Small intestine (tissue), 16 donors: ENCODE measurements around the gene SKA3. TPM values are rescaled to one million over a fixed set of nuclear protein-coding genes. Genes with fewer than 3 reads are reported as not detected.
"Not testable (repeated sequence)": the region's sequence is repeated elsewhere in the genome, so short reads cannot be mapped to it uniquely, and the experiment has no call there.

Experiments used
- DNase-seq, 2 donors: peaks; one replicate each; pipeline versions ENCODE4 v3.0.0 to v3.0.0-alpha.2; 2013
- FAIRE-seq: peaks from 2 replicates; lab custom pipeline; 2012; peaks lifted over from hg19 to GRCh38; lab: Jason Lieb, UNC
- H3K27ac ChIP-seq, 3 donors: one replicate each; pipeline ENCODE4 v1.5.1; 2013; ENCODE audit warnings: low read length in 2 of 3, mild to moderate bottlenecking in 2 of 3, control low read depth in 1 of 3, inconsistent platforms in 1 of 3, low read depth in 1 of 3, moderate library complexity in 1 of 3
- H3K27me3 ChIP-seq, 3 donors: one replicate each; pipeline ENCODE4 v1.6.1; 2013; ENCODE audit warnings: low read length in 3 of 3, inconsistent platforms in 1 of 3; ENCODE audit not compliant: control insufficient read depth in 3 of 3, insufficient read depth in 3 of 3
- H3K36me3 ChIP-seq, 3 donors: one replicate each; pipeline ENCODE4 v1.6.1; 2013; ENCODE audit warnings: low read length in 3 of 3, inconsistent platforms in 1 of 3, low read depth in 1 of 3, mild to moderate bottlenecking in 1 of 3, moderate library complexity in 1 of 3; ENCODE audit not compliant: control insufficient read depth in 3 of 3, insufficient read depth in 2 of 3
- H3K4me1 ChIP-seq, 3 donors: one replicate each; pipeline ENCODE4 v1.6.1; 2013; ENCODE audit warnings: low read length in 2 of 3, inconsistent platforms in 1 of 3, low read depth in 1 of 3, mild to moderate bottlenecking in 1 of 3, moderate library complexity in 1 of 3; ENCODE audit not compliant: control insufficient read depth in 3 of 3, insufficient read depth in 2 of 3
- H3K4me3 ChIP-seq, 3 donors: one replicate each; pipeline ENCODE4 v1.5.1; 2013; ENCODE audit warnings: low read length in 3 of 3, control low read depth in 1 of 3, inconsistent platforms in 1 of 3, low read depth in 1 of 3, mild to moderate bottlenecking in 1 of 3, moderate library complexity in 1 of 3
- H3K9me3 ChIP-seq, 2 donors: one replicate each; pipeline ENCODE4 v1.6.1; 2013; ENCODE audit warnings: low read depth in 1 of 2, low read length in 1 of 2; ENCODE audit not compliant: control insufficient read depth in 2 of 2, insufficient read depth in 1 of 2
- WGBS, 3 donors: extraction: QIAGEN DNeasy Blood & Tissue Kit; methylation state at CpG; one replicate each; pipeline ENCODE4 v1.1.7; 2013; 5-methylcytosine and 5-hydroxymethylcytosine counted together
- long read RNA-seq, 10 donors: transcript quantifications; one replicate each; lab custom pipeline, GENCODE V29; 2026
- polyA plus RNA-seq, 4 donors: library from polyadenylated mRNA; stranded (reverse) in 3 of 4; unstranded in 1 of 4; fragments of 200-250 nt in 3 of 4; fragments of 120-200 nt in 1 of 4; gene quantifications; one replicate each; pipeline versions ENCODE4 v1.2.1 to v1.2.3, GENCODE V29; 2013
- donor health status: healthy with polysubstance abuse.
- donor health status: control.
- donor health status: control.
- donor health status: Bipolar disorder and iron deficiency.
- donor health status: healthy.

SKA3 gene
- 1 to 10 TPM in 2 of 4 donors, under 1 TPM in 1, not detected in 1; 0.89 to 9.0 (median 6.7) TPM for polyA plus RNA-seq
- long read RNA-seq, donor 1, partial matches to known transcripts, result 0 of 2 reads
- long read RNA-seq, donor 1, other reads (novel, unspliced or antisense), result 0 of 2 reads
- long read RNA-seq, donor 2, result 0 reads
- long read RNA-seq, donor 3, partial matches to known transcripts, result 0 of 2 reads
- long read RNA-seq, donor 3, other reads (novel, unspliced or antisense), result 0 of 2 reads
- long read RNA-seq, donor 4, result 0 reads
- long read RNA-seq, donor 5, result 0 reads
- long read RNA-seq, donor 6, result 0 reads
- long read RNA-seq, donor 7, result 0 reads
- long read RNA-seq, donor 8, result 0 reads
- long read RNA-seq, donor 9, partial matches to known transcripts, result 0 of 1 reads
- long read RNA-seq, donor 9, other reads (novel, unspliced or antisense), result 0 of 1 reads
- long read RNA-seq, donor 10, result 0 reads

DNA sequence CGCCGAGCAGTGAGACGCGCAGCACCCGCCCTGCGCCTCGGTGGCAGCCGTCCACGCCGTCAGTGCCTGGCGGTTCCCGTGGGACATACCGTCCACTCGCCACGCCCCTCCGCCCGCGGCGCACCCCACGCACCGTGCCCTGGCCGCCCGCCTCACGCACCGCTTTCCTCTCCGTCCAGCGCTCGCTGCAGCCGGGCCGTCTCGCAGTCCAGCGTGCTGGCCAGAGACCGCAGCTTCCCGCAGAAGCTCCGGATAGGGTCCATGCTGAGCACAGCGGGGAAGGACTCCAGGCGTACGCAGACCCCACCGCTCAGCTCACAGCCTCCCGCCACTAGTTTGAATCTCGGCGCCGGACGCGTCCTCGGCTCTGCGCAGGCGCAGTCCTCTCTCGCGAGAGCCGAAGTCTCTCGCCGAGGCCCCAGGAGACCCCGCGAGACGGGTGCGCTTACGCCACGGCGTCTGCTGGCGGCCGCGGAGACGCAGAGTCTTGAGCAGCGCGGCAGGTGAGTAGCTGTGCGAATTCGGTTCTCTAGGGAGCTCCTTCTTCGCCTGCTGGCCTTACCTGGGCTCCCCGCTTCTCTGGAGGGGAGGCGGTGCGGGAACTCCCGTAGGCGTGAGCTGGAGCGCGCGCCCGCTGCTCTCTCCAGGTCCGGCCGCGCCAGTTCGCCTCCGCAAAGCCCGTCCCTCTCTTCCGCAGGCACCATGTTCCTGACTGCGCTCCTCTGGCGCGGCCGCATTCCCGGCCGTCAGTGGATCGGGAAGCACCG lies at the start of gene SKA3, which contains the start of gene MRPL57:
TSS of gene SKA3 (minus strand) at position 338 of the 767 bp plus-strand sequence. CDS start at position 263, 75 bp downstream.
TSS of gene MRPL57 (plus strand) at position 444 of the 767 bp plus-strand sequence. CDS start at position 703, 259 bp downstream.
- Histone ChIP-seq H3K4me3 (peak within 1 kb of the TSS; percentile 74 to 94 (median 83)), H3K27me3 (no peaks in the 10 kb centered on the region), H3K27ac (peak within 1 kb of the TSS; percentile 95 to 99 (median 96)), H3K4me1 (peaks cover 0 to 8% (median 3%) of the 10 kb centered on the region in 3 donors), H3K36me3 (peaks cover 0 to 5% (median 0%) of the 10 kb centered on the region in 3 donors), H3K9me3 (no peaks in the 10 kb centered on the region)
- FAIRE-seq, result no peak
- WGBS, 3 donors, result 0% methylated on average over 72 to 93 of the region's 93 CpGs
- DNase-seq, result peak; percentile 93 to 97

DNA sequence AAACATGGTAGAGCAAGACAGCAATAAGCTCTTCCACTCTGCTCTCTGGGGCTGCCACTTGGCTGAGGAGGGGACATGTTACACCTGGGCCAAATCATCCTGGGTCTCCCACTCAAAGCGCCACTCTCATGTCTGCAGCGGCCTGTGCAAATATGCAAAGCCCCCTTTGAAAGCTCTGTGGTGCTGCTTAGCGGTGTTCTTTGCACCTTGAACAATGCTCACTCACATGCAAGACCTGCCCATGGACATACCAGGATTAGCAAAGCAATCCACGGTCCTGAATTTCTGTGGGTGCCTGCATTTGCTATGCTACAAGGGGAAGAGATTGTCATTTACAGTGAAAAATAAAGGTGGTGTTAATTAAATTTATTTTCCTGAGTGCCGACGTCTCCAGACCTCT lies 48.7 kb upstream of the SKA3 start:
- Histone ChIP-seq H3K36me3 (no peaks in the 10 kb centered on the region), H3K27ac (no peak overlapping the region), H3K27me3 (no peaks in the 10 kb centered on the region), H3K4me1 (no peaks in the 10 kb centered on the region), H3K4me3 (no peak overlapping the region), H3K9me3 (peaks cover 0 to 3% of the 10 kb centered on the region in 2 donors)
- WGBS, 3 donors, result 75 to 83% (median 82%) methylated on average over 6 of the region's 6 CpGs
- DNase-seq, result no peak
- no peak for FAIRE-seq

DNA sequence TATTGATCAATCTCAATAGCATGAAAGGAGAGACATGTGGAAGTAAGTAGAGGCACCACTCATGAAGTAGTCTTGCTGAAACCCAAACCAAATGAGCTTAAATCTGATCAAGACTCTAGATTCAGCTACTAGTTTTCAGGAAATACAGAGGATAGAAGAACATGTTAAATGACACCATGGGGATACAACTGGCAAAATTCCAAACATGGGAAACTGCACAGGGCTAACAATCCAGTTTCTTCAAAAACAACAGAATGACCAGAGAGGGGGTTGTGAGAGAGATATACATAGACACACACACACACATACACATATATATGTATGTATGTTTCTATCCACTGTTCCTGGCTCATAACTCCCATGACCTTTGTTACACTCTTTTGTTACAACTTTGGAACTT lies 44.9 kb upstream of the SKA3 start:
- no peak for FAIRE-seq
- H3K27ac ChIP-seq, result no peak overlapping the region
- H3K9me3 ChIP-seq, result peaks cover 0 to 3% of the 10 kb centered on the region in 2 donors
- no peaks in the 10 kb centered on the region for H3K4me1 ChIP-seq
- no peak overlapping the region for H3K4me3 ChIP-seq
- H3K27me3 ChIP-seq, result no peaks in the 10 kb centered on the region
- H3K36me3 ChIP-seq, result no peaks in the 10 kb centered on the region
- no peak for DNase-seq

DNA sequence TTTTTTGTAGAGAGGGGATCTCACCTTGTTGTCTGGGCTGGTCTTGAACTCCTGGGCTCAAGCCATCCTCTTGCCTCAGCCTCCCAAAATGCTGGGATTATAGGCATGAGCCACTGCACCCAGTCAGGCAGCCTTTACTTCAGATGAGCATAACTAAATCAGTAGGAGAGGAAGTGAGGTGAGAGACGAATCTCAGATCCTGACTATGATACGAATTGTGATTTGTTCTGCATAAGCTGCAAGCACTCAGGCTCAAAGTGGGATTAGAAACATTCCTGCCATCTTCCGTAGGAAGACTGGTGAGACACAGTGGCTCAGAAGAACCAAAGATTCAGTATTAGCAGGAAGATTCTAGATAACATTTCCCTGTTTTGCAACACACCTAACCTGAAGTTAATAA lies 43.4 kb upstream of the SKA3 start:
- H3K4me3 ChIP-seq, H3K9me3 ChIP-seq, DNase-seq, H3K4me1 ChIP-seq, H3K27me3 ChIP-seq, FAIRE-seq, H3K36me3 ChIP-seq, H3K27ac ChIP-seq: not testable (repeated sequence)
- WGBS, 3 donors, result 66 to 74% (median 72%) methylated on average over 3 of the region's 3 CpGs

DNA sequence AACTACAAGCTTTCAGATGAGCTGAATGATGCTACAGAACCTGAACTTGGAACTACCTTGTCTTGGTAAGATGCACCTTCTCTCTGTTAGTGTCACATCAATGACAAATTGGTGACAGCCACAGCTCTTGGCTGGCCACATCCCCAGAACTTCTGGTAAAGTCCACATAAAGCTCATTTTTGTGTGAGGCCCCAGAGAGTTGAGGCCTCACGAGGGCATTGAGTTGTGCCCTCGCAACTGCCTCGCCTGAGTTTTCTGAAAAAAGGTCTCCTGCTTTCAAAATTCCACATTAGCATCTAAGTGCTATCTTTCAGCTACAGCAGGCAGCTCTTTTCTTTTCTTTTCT lies 42.7 kb upstream of the SKA3 start:
- DNase-seq (no peak), FAIRE-seq (no peak)
- no peaks in the 10 kb centered on the region for H3K4me1 ChIP-seq
- H3K27me3 ChIP-seq, result peaks cover 0 to 2% (median 0%) of the 10 kb centered on the region in 3 donors
- H3K27ac ChIP-seq, result peak overlapping the region in 1 of 3 donors; percentile 4
- H3K36me3 ChIP-seq, result no peaks in the 10 kb centered on the region
- peaks cover 0 to 3% of the 10 kb centered on the region in 2 donors for H3K9me3 ChIP-seq
- no peak overlapping the region for H3K4me3 ChIP-seq
- 51 to 72% (median 71%) methylated on average over 3 of the region's 3 CpGs for WGBS, 3 donors

DNA sequence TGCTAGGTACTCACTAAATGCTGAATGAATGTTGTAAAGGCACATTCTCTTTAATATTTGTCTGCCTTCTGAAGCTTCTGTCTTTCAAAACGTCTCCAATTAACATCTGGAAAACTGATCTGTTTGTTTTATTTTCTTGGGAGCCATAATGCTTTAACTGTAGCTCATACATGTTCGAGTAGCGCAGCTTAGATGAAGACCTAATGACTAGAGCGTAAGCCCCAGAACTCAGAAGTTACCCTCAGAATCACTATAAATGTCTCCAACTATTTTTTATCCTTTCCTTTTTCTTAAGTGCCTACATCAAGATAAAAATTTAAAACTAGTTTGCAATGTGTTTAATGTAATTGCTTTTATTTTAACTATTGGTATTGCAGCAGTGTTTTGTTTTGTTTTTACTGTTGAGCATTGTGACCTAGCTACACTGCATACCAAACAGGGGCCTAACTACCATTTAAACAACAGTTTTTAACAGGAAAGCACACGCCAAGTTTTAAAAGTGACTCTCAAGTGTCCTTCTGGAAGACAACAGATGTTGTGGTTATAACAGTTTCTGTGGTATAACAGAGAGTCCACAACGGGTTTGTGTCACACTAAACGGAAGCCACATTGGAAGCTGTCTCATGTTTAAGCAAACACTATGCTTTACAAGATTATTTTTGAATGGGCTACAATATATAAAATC lies 42.1 kb upstream of the SKA3 start:
- Histone ChIP-seq H3K27ac (peak overlapping the region in 1 of 3 donors; percentile 4), H3K4me1 (no peaks in the 10 kb centered on the region), H3K4me3 (no peak overlapping the region), H3K36me3 (no peaks in the 10 kb centered on the region), H3K27me3 (peaks cover 0 to 2% (median 0%) of the 10 kb centered on the region in 3 donors), H3K9me3 (peaks cover 0 to 3% of the 10 kb centered on the region in 2 donors)
- FAIRE-seq, result no peak
- WGBS, 3 donors, result 52 to 68% (median 54%) methylated on average over 7 of the region's 7 CpGs
- peak; percentile 7 to 11 for DNase-seq

DNA sequence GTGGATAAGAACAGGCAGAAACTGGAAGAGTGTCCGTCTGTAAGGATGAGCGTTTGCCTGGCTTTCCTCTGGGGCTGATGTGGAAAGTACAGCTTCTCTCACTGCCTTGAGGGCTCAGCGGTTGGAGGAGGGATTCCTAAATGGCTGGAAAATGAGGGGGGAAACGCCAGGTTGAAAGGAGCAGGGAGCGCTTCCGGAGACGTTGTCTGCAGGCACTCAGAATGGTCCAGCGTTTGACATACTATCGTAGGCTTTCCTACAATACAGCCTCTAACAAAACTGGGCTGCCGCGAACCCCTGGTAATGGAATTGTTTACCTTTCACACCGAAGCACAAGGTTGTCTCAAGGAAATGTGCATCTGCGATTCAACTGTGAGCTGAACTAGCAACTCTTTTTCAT lies 40.0 kb upstream of the SKA3 start:
- WGBS, 3 donors, result 35 to 48% (median 40%) methylated on average over 13 of the region's 13 CpGs
- FAIRE-seq, result no peak
- Histone ChIP-seq H3K4me1 (no peaks in the 10 kb centered on the region), H3K27me3 (peaks cover 0 to 5% (median 0%) of the 10 kb centered on the region in 3 donors), H3K36me3 (no peaks in the 10 kb centered on the region), H3K9me3 (peaks cover 0 to 3% of the 10 kb centered on the region in 2 donors), H3K27ac (no peak overlapping the region), H3K4me3 (no peak overlapping the region)
- DNase-seq, result peak in 1 of 2 donors; percentile 2

DNA sequence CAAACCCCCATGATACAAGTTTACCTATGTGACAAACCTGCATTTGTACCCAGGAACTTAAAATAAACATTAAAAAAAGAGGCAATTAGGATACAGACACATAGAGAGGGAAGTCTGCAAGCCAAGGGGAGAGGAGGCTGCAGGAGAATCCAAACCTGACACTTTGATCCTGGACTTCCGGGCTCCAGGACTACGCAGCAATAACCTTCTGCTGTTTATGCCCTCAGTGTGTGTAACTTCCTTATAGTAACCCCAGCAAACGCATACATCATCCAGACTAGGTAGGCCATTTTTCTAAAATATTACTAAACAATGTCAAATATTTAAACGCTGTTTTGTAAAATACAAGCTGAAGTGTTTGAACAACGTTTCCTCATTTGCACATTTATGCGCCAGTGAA lies 39.1 kb upstream of the SKA3 start:
- not testable (repeated sequence) for H3K36me3 ChIP-seq, H3K27me3 ChIP-seq, H3K4me1 ChIP-seq, DNase-seq, H3K27ac ChIP-seq, H3K9me3 ChIP-seq, H3K4me3 ChIP-seq, FAIRE-seq
- WGBS, 3 donors, result 75 to 77% (median 77%) methylated on average over 6 of the region's 6 CpGs
